Mononuclear cell (primary cell): ENCODE results near the gene RPS8. TPM values are rescaled to one million over a fixed set of nuclear protein-coding genes. Genes with fewer than 3 reads are reported as not detected.
A peak's percentile ranks its signal among the peaks of the same experiment; 100 is the strongest.
"Not testable (repeated sequence)": the region's sequence is repeated elsewhere in the genome, so short reads cannot be mapped to it uniquely, and the experiment has no call there.

ENCODE experiments used
- H3K27me3 ChIP-seq: 2 replicates; pipeline ENCODE4 v1.6.0; 2011; ENCODE audit warnings: low read length, control low read depth; ENCODE audit not compliant: insufficient read depth
- H3K4me1 ChIP-seq: 2 replicates; pipeline ENCODE4 v1.5.1; 2011; ENCODE audit warnings: mild to moderate bottlenecking, low read length, control low read depth; ENCODE audit not compliant: insufficient read depth
- H3K4me3 ChIP-seq: 2 replicates; pipeline ENCODE4 v1.5.1; 2011; ENCODE audit warnings: mild to moderate bottlenecking, low read length, moderate library complexity
- H3K9me3 ChIP-seq: 2 replicates; pipeline ENCODE4 v1.5.1; 2011; ENCODE audit warnings: low read depth, mild to moderate bottlenecking, control low read depth, low read length
- total RNA-seq: library from RNA; depleted of rRNA; stranded (reverse); fragments of >200 nt; gene quantifications from one replicate; pipeline ENCODE4 v1.2.3, GENCODE V29; 2012

RPS8 gene
- total RNA-seq, 1 donor: 2,122 TPM

DNA sequence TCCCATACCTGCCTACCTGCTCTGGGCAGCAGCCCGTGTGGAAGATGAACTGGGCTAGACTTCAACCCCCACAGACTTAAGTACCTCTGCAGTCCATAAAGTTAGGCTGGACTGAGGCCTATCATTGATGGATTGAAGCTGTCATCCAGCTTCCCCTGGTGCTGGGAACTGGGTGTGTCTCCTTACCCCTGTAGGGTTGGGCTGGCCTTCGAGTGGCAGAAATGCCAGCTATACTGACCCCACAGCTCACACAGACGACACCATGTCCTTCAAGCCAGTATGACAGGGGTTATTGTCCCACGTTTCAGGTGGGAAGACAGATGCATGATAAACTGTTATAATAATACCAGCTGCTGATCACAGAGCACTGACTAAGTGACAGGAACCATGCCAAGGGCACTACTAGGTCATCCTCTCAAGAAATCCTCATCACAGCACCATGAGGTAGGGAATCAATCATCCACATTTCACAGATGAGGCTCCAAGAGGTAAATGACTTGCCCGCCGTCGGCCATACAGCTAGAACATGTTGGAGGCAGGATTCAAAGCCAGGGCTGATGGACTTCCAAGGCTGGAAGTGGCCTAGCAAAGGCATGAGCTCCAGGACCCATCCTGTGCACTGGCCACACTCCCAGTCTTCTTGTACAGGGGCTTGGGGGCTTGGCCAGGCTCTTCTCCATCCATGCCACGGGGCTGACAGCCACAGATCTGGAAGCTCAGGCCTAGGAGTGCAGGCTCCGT lies 12.9 kb downstream of the RPS8 start, which contains the start of gene BEST4:
TSS of gene BEST4 (minus strand) at position 51 of the 741 bp plus-strand sequence. CDS start 465 bp downstream, outside the sequence.
- Histone ChIP-seq H3K4me3 (no peak within 1 kb of the TSS), H3K9me3 (no peaks in the 10 kb centered on the region), H3K4me1 (peaks cover 31% of the 10 kb centered on the region), H3K27me3 (no peaks in the 10 kb centered on the region)

GRCh38 chr1:44790968-44791801 lies 15.8 kb downstream of the RPS8 start:
- no peaks in the 10 kb centered on the region for H3K27me3 ChIP-seq
- H3K9me3 ChIP-seq: no peaks in the 10 kb centered on the region
- no peak overlapping the region for H3K4me3 ChIP-seq
- peaks cover 5% of the 10 kb centered on the region for H3K4me1 ChIP-seq

DNA sequence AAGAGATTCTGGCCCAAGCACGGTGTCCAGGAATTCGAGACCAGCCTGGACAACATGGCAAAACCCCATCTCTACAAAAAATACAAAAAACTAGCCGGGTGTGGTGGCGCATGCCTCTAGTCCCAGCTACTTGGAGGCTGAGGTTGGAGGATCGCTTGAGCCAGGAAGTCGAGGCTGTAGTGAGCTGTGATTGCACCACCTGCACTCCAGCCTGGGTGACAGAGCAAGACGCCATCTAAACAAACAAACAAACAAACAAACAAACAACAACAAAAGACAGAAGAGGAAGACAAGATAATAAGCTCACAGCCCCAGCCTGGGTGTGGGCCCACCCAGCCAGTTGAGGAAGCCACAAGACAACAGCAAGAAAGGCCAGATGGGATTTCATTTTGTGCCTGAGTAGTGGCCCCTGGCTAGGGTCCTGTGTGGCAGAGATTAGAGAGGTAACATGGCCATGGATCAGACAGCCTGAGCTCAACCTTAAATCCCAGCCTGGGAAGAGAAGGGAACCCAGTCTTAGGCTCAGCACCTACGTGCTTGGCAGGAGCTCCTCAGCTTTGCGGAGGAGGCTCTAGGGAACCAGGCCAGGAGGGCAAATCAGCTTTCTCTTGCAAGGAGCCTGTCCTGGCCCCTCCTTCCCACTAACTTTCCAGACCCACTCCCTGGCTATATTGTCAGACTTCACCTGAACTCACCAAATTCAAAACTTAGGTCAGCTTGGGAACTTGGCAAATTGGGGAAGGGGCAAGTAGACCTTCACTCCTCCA lies 17.6 kb downstream of the RPS8 start:
- H3K4me1 ChIP-seq: no peaks in the 10 kb centered on the region
- no peaks in the 10 kb centered on the region for H3K9me3 ChIP-seq
- no peaks in the 10 kb centered on the region for H3K27me3 ChIP-seq
- H3K4me3 ChIP-seq: no peak overlapping the region

GRCh38 chr1:44797886-44798285 lies 22.5 kb downstream of the RPS8 start:
- H3K4me3 ChIP-seq: not testable (repeated sequence)

DNA sequence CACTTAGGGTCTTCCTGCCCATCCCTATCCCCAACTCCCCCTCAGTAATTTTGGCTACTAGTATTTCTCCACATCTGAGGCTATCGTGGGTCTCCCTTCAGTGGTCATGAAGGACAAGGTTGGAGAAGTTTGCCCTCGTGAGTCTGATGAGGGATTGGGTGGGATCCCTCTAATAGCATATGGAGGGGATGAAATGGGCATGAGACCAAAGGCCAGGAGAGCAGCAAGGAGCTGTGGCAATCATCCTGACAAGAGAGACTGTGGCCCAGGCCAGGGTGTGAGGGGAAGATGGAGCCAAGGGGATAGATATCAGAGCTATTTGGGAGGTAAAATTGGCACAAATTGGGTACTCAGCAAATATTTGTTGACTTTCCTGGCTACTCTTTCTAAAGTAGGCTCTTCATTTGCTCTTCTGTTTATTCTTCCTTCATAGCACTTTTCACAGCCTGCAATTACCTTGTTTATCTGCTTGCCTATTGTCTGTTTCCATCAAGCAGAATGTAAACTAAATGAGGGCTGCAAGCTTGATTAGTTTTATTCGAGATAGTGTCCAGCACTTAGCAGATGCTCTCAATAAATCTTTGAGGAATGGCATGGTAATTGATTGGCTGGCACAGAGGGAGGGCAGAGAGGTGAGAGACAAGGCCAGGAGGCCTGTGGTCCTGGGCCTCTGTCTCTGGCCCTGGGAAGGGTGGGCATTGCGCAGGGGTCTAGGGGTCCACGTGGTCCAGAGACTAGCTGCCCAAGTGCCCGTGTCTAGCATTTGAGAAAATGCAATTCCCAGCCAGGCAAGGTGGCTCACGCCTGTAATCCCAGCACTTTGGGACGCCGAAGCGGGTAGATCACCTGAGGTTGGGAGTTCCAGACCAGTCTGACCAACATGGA lies 23.4 kb downstream of the RPS8 start:
- no peaks in the 10 kb centered on the region for H3K9me3 ChIP-seq
- no peak overlapping the region for H3K4me3 ChIP-seq
- peaks cover 37% of the 10 kb centered on the region for H3K4me1 ChIP-seq
- H3K27me3 ChIP-seq: no peaks in the 10 kb centered on the region

More at GRCh38 chr1:44797886-44798285, 22.5 kb downstream of the RPS8 start:
- not testable (repeated sequence) for H3K27me3 ChIP-seq, H3K9me3 ChIP-seq
- peaks cover 31% of the 10 kb centered on the region for H3K4me1 ChIP-seq

DNA sequence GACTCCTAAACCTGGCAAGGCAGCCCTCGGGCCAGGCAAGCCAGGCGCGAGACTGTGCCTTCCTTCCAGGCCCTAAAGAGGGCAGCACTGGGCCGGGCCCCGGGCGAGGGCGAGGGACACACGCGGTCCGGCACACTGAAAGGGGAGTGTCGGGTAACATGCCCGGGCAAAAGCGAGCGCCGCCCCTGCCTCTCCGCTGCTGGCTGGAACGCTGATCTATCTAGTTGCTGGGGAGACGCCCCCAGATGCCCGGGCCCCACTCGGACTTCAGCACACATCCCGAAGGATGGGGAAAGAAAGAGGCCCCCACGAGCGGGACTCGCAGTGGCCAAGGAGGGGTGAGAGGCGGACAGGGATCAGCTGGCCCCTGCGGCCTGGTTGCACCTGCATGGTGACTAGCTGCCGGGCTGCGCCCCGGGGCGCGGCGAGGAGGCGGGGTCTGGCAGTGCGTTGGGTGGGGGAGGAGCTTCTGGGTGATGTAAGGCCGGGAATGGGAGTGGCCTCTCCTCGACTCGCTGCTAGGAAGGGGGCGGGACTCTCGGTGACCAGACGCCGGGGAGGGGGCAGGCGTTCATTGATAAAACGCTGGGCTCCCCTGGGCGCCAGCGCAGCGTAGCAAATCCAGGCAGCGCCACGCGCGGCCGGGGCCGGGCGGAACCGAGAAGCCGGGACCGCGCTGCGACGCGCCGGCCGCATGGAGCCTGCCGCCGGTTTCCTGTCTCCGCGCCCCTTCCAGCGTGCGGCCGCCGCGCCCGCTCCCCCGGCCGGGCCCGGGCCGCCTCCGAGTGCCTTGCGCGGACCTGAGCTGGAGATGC lies 24.6 kb downstream of the RPS8 start, which contains the start of gene PLK3:
TSS of gene PLK3 (plus strand) at position 608 of the 815 bp plus-strand sequence. CDS start at position 695, 87 bp downstream.
- H3K9me3 ChIP-seq: no peaks in the 10 kb centered on the region
- peaks cover 37% of the 10 kb centered on the region for H3K4me1 ChIP-seq
- H3K27me3 ChIP-seq: no peaks in the 10 kb centered on the region
- peak within 1 kb of the TSS; percentile 87 for H3K4me3 ChIP-seq

DNA sequence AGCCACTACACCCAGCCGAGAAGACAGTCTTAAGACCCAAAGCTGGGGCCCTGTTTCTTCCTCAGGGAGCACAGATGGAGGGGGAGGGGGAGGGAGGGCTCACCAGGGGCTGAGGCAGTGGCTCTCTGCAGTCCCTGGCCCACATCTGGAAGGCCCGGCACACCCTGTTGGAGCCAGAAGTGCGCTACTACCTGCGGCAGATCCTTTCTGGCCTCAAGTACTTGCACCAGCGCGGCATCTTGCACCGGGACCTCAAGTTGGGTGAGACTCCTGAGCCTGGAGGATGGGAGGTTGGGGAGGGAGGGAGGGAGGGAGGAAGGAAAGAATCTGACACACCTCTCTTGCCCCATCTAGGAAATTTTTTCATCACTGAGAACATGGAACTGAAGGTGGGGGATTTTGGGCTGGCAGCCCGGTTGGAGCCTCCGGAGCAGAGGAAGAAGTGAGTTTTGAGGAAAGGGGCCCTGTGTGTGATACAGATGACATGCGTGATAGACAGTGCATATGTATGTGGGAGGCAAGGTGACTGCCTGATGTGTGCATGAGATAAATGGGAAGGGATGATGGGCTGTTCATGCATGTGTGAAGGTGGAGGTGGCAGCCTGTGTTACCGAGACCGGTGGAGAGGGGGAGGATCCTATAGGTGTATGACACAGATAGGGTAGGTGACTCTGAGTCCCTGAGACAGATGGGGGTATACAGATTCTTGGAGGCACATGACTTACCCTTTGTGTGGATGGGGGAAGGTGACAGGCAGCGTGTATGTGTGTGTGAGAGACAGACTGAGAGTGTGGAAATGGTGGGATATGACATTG lies 26.4 kb downstream of the RPS8 start:
- Histone ChIP-seq H3K27me3 (no peaks in the 10 kb centered on the region), H3K4me3 (peak overlapping the region; percentile 87), H3K9me3 (no peaks in the 10 kb centered on the region), H3K4me1 (peaks cover 49% of the 10 kb centered on the region)

GRCh38 chr1:44802306-44803061 lies 27.1 kb downstream of the RPS8 start:
- Histone ChIP-seq H3K4me1 (peaks cover 57% of the 10 kb centered on the region), H3K4me3 (peak overlapping the region; percentile 87), H3K27me3 (no peaks in the 10 kb centered on the region), H3K9me3 (no peaks in the 10 kb centered on the region)

GRCh38 chr1:44803062-44803311 lies 27.6 kb downstream of the RPS8 start:
- H3K9me3 ChIP-seq: no peaks in the 10 kb centered on the region
- no peaks in the 10 kb centered on the region for H3K27me3 ChIP-seq
- H3K4me1 ChIP-seq: peaks cover 62% of the 10 kb centered on the region
- H3K4me3 ChIP-seq: no peak overlapping the region

DNA sequence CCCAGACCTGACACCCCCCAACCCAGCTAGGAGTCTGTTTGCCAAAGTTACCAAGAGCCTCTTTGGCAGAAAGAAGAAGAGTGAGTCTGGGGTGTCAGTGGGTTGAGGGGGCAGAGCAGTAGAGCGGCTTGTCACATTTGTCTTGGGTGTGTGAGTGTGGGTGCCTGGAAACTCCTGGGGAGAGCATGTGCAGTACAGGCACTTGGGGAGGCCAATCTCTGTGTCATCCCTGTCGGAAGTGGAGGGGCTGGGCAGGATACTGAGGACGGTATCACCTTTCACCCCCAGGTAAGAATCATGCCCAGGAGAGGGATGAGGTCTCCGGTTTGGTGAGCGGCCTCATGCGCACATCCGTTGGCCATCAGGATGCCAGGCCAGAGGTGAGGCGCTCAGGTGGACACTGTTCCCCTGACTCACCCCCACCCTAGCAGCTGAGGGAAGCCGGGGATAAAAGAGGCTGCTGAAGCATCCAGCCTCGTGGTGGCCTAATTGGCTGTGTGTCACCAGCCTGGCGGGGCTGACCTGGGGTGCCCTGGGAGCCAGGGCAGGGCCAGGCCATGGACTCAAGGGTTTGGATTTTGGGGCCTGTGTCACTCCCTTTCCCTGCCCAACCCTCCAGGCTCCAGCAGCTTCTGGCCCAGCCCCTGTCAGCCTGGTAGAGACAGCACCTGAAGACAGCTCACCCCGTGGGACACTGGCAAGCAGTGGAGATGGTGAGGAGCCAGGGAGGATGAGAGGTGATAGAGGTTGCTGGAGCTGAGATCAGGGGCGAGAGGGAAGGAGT lies 28.2 kb downstream of the RPS8 start:
- peaks cover 67% of the 10 kb centered on the region for H3K4me1 ChIP-seq
- no peaks in the 10 kb centered on the region for H3K9me3 ChIP-seq
- H3K4me3 ChIP-seq: no peak overlapping the region
- no peaks in the 10 kb centered on the region for H3K27me3 ChIP-seq

GRCh38 chr1:44805311-44806024 lies 30.1 kb downstream of the RPS8 start:
- Histone ChIP-seq H3K4me3 (no peak overlapping the region), H3K9me3 (no peaks in the 10 kb centered on the region), H3K4me1 (peaks cover 77% of the 10 kb centered on the region), H3K27me3 (no peaks in the 10 kb centered on the region)
